Loucy (cell line): ENCODE measurements around the gene MYOM1.

ENCODE experiments used
- H2AFZ ChIP-seq: fragments of 200-600 bp; sonication (generic); 2 replicates; pipeline ENCODE4 v1.6.0; 2016; ENCODE audit warnings: antibody characterized with exemption, mild to moderate bottlenecking, low read length, moderate library complexity
- H3F3A ChIP-seq: fragments of 200-600 bp; 2 replicates; pipeline ENCODE4 v1.6.0; 2016; ENCODE audit warnings: antibody characterized with exemption, low read depth, mild to moderate bottlenecking
- H3K27me3 ChIP-seq: fragments of 200-600 bp; sonication (generic); 2 replicates; pipeline ENCODE4 v1.6.1; 2014; ENCODE audit warnings: low read length, mild to moderate bottlenecking; ENCODE audit not compliant: insufficient read depth, poor library complexity, severe bottlenecking
- H3K36me3 ChIP-seq: fragments of 200-600 bp; sonication (generic); 2 replicates; pipeline ENCODE4 v1.6.1; 2016; ENCODE audit warnings: low read length; ENCODE audit not compliant: insufficient read depth
- H3K4me1 ChIP-seq: fragments of 200-600 bp; sonication (generic); 2 replicates; pipeline ENCODE4 v1.5.1; 2014; ENCODE audit warnings: low read length, mild to moderate bottlenecking; ENCODE audit not compliant: insufficient read depth, poor library complexity, severe bottlenecking
- H3K4me2 ChIP-seq: fragments of 200-600 bp; sonication (generic); 2 replicates; pipeline ENCODE4 v1.6.0; 2014; ENCODE audit warnings: antibody characterized with exemption, low read length, low read depth, mild to moderate bottlenecking; ENCODE audit not compliant: poor library complexity, severe bottlenecking
- H3K4me3 ChIP-seq: fragments of 200-600 bp; sonication (generic); 2 replicates; pipeline ENCODE4 v1.5.1; 2014; ENCODE audit warnings: low read length, mild to moderate bottlenecking, mixed read lengths; ENCODE audit not compliant: poor library complexity, severe bottlenecking
- H3K79me2 ChIP-seq: fragments of 200-600 bp; sonication (generic); 2 replicates; pipeline ENCODE4 v1.6.1; 2014; ENCODE audit warnings: low read length; ENCODE audit not compliant: insufficient read depth
- H3K9ac ChIP-seq: fragments of 200-600 bp; sonication (generic); 2 replicates; pipeline ENCODE4 v1.6.0; 2014; ENCODE audit warnings: mild to moderate bottlenecking, low read depth, low read length, moderate library complexity; ENCODE audit not compliant: poor library complexity, severe bottlenecking
- H3K9me2 ChIP-seq: fragments of 200-600 bp; sonication (generic); replicated peaks from 2 replicates; pipeline ENCODE4 v1.6.1; 2016; ENCODE audit warnings: low read depth, low read length, mixed read lengths
- H3K9me3 ChIP-seq: fragments of 200-600 bp; sonication (generic); 2 replicates; pipeline ENCODE4 v1.6.1; 2014; ENCODE audit warnings: mild to moderate bottlenecking, antibody characterized with exemption, low read length, low read depth; ENCODE audit not compliant: insufficient read depth
- H4K20me1 ChIP-seq: fragments of 200-600 bp; sonication (generic); 2 replicates; pipeline ENCODE4 v1.6.0; 2014; ENCODE audit warnings: antibody characterized with exemption, low read length, mild to moderate bottlenecking; ENCODE audit not compliant: insufficient read depth, poor library complexity, severe bottlenecking
- CTCF ChIP-seq: fragments of 200-600 bp; sonication (generic); conservative IDR thresholded peaks from 2 replicates; pipeline ENCODE4 v1.5.1; 2014; ENCODE audit warnings: mild to moderate bottlenecking, antibody characterized with exemption, low read length
- EZH2phosphoT487 ChIP-seq: fragments of 200-600 bp; IDR thresholded peaks from 2 replicates; pipeline ENCODE4 v1.6.1; 2018; ENCODE audit warnings: antibody characterized with exemption, mild to moderate bottlenecking, moderate library complexity, borderline replicate concordance

MYOM1 gene

GRCh38 chr18:3114451-3114850 is 105.3 kb downstream of the MYOM1 start:
- H3K9me3 ChIP-seq, result no peaks in the 10 kb centered on the region
- no peaks in the 10 kb centered on the region for H3K27me3 ChIP-seq
- no peak overlapping the region for H3K4me3 ChIP-seq
- H3K36me3 ChIP-seq, result no peaks in the 10 kb centered on the region
- TF ChIP-seq EZH2phosphoT487, result no peak
- H3F3A ChIP-seq, result no peaks in the 10 kb centered on the region
- no peak overlapping the region for H3K9ac ChIP-seq
- H3K4me1 ChIP-seq, result no peaks in the 10 kb centered on the region
- H2AFZ ChIP-seq, result no peak overlapping the region
- H4K20me1 ChIP-seq, result no peaks in the 10 kb centered on the region
- H3K9me2 ChIP-seq, result no peaks in the 10 kb centered on the region
- no peak overlapping the region for H3K4me2 ChIP-seq
- no peaks in the 10 kb centered on the region for H3K79me2 ChIP-seq

- no peaks in the 10 kb centered on the region for H3K4me1 ChIP-seq
- no peak for TF ChIP-seq CTCF
- TF ChIP-seq EZH2phosphoT487, result no peak
Measured at GRCh38 chr18:3114026-3114425, 105.7 kb downstream of the MYOM1 start.

GRCh38 chr18:3111523-3112240 is 108.1 kb downstream of the MYOM1 start:
- no peaks in the 10 kb centered on the region for H3K27me3 ChIP-seq
- no peak for TF ChIP-seq CTCF
- TF ChIP-seq EZH2phosphoT487, result no peak

More at GRCh38 chr18:3114026-3114425, 105.7 kb downstream of the MYOM1 start:
- no peaks in the 10 kb centered on the region for H3K9me2 ChIP-seq
- no peak overlapping the region for H3K9ac ChIP-seq
- H3K27me3 ChIP-seq, result no peaks in the 10 kb centered on the region
- H3K9me3 ChIP-seq, result no peaks in the 10 kb centered on the region
- no peaks in the 10 kb centered on the region for H4K20me1 ChIP-seq
- no peak overlapping the region for H2AFZ ChIP-seq
- H3K79me2 ChIP-seq, result no peaks in the 10 kb centered on the region
- no peaks in the 10 kb centered on the region for H3K36me3 ChIP-seq
- H3K4me2 ChIP-seq, result no peak overlapping the region
- no peak overlapping the region for H3K4me3 ChIP-seq
- H3F3A ChIP-seq, result no peaks in the 10 kb centered on the region

More at GRCh38 chr18:3111523-3112240, 108.1 kb downstream of the MYOM1 start:
- Histone ChIP-seq H3K9ac (no peak overlapping the region), H4K20me1 (no peaks in the 10 kb centered on the region), H3K4me3 (no peak overlapping the region), H3K9me3 (no peaks in the 10 kb centered on the region), H3K36me3 (no peaks in the 10 kb centered on the region), H2AFZ (no peak overlapping the region), H3K9me2 (no peaks in the 10 kb centered on the region), H3K4me1 (no peaks in the 10 kb centered on the region), H3F3A (no peaks in the 10 kb centered on the region), H3K79me2 (no peaks in the 10 kb centered on the region), H3K4me2 (no peak overlapping the region)
